GM21786 (cell line): Measurements from ENCODE around the gene DACH1.

Experiments
- ATAC-seq: cut with Tn5 transposase; IDR thresholded peaks from one replicate; pipeline ENCODE4 v1.9.1; 2021; ENCODE audit not compliant: unreplicated experiment

The DACH1 gene

GRCh38 chr13:71430681-71431080, 436.3 kb downstream of the DACH1 start:
- no peak for ATAC-seq

- no peak for ATAC-seq
These were observed 449.8 kb downstream of the DACH1 start for GRCh38 chr13:71417205-71417604.

- no peak for ATAC-seq
These were observed 454.8 kb downstream of the DACH1 start for GRCh38 chr13:71412231-71412630.

GRCh38 chr13:71408416-71408815, 458.6 kb downstream of the DACH1 start:
- ATAC-seq: no peak

- ATAC-seq: no peak
These were observed 467.3 kb downstream of the DACH1 start for GRCh38 chr13:71399631-71400215.

- ATAC-seq: no peak
These were observed 470.9 kb downstream of the DACH1 start for GRCh38 chr13:71396149-71396548.

- no peak for ATAC-seq
These were observed 472.0 kb downstream of the DACH1 start for GRCh38 chr13:71395053-71395452.

GRCh38 chr13:71394176-71394575, 472.8 kb downstream of the DACH1 start:
- no peak for ATAC-seq
